ENCODE results near the gene ALAS1. TPM values are rescaled to one million over a fixed set of nuclear protein-coding genes. Genes with fewer than 3 reads are reported as not detected.
"Not testable (repeated sequence)": the region's sequence is repeated elsewhere in the genome, so short reads cannot be mapped to it uniquely, and the experiment has no call there.

Gene ALAS1
- polyA plus RNA-seq (2013, experiment 1 of 2; ENCODE audit: insufficient read length), result 30.4 TPM
- 27.9 TPM for polyA plus RNA-seq (2013, experiment 2 of 2; ENCODE audit: insufficient read length)

DNA sequence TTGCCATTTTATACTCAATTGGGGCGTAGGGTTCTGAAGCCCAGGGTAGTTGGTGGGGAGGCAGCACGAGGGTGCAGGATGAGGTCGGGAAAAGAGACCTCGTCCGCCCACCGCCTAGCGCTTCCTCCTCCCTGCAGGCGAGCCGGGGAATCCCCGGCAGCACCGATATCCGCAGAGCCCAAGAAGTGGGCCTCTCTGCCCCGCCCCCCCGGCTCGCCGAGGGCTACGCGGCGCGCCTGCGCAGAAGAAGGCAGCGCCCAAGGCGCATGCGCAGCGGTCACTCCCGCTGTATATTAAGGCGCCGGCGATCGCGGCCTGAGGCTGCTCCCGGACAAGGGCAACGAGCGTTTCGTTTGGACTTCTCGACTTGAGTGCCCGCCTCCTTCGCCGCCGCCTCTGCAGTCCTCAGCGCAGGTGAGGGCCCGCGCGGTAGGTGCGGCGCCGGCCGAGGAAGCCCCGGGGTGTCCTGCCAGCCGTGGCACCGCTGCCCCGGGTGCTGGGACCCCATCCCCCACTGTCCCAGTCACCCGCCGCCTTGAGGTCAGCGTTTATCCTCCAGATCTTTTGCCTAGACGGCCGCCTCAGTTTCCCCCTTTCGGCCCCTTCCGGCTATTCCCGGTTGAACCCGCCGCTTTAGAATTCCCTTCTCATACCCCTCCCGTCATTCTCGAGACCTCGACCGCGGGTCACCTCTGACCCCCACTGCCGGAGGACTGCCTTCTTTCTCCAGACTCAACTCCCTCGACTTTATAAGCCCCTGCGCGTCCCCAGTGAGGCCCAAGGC is at the start of gene ALAS1:
Gene ALAS1 (plus strand): TSS at position 319 of the 784 bp plus-strand sequence. CDS start 1,082 bp downstream, outside the sequence.
- peak; percentile 86 for DNase-seq

DNA sequence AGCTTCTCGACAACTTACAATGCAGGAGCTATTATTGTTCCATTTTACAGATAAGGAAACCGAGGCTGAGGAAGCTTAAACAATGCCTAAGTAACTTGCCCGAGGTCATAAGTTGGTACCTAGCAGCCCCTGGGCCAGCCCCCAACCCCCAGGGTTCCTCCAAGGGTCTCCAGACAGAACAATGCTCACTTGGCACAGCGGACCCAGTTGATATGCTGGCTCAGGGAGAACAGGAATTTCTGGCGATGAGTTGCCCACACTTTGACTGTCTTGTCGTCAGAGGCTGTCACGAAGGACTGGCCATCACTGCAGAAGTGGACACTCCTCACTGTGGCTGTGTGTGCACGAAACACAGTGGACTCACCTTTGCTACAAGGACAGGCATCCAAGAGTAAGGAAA is 48.9 kb upstream of the ALAS1 start:
- DNase-seq, result no peak

DNA sequence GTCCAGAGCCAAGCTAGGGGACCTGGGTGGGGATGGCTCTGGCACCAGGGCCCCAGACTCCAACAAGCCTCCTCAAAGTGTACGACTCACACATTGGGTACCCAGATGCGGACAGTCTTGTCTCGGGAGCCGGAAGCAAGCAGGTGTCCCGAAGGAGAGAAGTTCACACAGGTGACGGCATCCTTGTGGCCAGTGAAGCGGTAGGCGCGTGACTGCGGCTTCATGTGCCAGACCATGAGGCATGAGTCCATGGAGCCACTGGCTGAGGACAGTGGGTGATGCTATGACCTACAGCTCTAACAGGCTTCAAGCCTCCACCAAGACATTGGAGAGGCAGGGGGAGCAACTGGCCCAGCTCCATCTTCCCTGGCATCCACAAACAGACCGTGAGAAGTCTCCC is 48.2 kb upstream of the ALAS1 start:
- no peak for DNase-seq

DNA sequence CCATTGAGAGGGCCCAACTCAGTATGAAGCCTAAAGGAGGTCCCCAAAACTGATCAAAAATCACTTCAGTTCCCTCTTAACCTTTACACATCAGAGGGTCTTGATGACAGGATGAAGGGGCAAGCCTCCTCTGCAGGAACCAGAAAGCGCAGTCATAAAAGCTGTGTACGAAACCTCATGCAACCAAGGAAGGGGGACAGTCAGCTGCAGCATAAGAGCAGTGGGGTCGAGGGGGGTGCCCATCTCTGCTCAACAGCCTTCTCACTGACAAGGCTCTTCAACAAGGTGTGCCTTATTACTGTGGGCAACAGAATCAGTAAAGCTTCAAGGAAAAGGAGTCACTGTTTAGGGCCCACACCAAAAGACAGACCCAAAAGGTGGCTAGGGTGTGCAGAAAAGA is 47.6 kb upstream of the ALAS1 start:
- no peak for DNase-seq

DNA sequence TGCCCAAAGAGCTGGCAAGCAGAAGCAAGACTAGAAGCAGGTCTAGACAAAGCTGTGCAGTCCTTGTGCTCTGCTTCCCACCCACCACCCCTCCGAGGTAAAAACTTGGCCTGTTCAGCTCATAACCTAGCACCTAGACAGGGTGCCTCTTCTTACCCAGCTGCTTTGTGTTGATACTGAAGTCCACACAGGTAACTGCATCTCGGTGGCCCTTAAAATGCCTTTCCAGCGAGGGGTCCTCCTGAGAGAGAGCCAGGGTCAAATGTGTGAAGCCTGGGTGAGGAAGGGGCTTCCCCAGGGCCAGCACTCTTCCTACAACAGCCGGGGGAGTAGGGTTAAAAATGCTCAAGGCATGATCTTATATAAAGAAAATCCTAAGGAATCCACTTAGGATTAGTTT is 47.1 kb upstream of the ALAS1 start:
- DNase-seq, result no peak

DNA sequence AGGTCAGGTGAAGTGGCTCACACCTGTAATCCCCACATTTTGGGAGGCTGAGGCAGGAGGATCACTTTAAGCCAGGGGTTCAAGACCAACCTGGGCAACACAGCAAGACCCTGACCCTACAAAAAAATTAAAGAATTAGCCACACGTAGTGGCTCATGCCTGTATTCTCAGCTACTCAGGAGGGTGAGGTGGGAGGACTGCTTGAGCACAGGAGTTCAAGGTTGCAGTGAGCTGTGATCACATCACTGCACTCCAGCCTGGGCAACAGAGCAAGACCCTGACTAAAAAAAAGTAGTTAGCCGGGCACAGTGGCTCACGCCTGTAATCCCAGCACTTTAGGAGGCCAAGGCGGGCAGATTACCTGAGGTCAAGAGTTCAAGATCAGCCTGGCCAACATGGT is 46.0 kb upstream of the ALAS1 start:
- not testable (repeated sequence) for DNase-seq

DNA sequence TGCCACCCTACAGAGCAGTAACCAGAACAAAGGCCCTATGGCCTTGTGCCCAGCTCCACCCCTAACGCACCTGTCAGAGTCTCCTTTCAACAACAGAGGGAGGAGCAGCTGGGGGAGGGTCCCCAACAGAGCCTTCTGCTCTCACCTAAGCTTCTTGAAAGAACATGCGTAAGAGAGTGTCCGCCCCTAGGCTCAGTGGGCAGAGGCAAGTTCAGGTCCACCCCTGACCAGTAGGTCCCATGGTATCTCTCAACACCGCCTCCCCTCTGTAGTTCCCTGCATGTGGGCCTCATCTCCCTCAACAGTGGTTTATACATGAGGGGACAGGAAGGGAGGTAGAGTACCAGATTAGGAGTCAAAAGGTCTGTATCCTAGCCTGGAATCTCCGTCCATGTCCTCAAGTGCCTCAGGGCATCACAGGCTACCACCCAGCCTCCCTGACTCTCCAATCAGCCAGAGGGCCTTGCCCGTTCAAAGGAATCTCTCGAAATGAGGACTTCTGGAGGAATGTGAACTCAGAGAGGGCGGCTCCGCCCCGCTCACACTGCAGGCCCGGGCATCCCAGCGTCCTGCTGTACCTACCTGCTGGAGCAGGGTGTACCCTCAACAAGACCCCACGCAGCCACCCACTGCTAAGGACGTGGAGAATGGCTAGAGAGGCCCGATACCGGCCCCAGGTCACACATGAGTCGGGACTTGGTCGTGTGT is 44.4 kb upstream of the ALAS1 start:
- peak; percentile 61 for DNase-seq

DNA sequence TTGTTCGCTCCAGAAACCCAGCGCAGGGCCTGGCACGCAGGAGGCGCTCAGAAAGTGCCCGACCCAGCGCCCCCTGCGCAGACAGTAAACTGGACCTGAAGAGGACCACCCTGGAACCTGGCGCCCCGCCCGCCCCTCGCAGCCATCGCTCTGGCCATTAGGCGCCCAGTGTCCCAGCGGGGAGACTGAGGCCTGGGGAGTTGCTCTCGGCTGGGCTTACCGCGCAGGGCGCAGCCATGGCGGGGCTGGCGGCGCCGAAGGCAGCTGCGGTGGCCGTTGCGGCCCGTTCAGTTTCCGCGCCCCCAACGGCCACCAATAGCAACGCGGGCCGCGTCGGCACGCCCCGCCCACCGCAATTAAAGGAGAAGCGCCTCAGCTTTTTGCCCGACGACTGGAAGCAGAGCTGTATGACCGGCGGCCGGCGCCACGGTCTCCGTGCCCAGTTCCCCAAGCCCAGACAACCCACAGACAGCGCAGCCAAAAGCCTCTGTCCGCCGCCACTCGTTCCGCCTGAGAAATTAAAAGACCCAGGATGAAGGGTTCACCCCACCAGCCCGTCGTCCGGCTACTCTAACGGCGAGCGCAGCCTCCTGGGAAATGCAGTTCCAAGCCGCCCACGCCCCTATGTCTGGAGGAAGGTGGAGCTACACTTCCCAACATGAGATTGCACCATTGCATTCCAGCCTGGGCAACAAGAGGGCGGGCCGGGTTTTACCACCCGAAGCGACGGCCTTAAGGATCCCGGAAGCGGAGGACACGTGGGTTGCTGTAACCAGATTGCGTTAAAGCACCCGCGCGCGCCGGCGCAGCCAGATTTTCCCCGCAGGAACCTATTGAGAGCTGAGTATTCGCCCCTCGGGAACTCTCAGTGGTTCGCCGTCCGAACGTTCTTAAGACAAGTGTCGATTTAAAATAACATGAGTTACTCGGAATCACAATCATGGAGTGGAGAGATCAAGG is 43.5 kb upstream of the ALAS1 start, which contains the start of gene POC1A:
Gene POC1A (minus strand): TSS at position 289 of the 960 bp plus-strand sequence. CDS start 51 bp downstream, at position 238.
- DNase-seq, result peak; percentile 99

DNA sequence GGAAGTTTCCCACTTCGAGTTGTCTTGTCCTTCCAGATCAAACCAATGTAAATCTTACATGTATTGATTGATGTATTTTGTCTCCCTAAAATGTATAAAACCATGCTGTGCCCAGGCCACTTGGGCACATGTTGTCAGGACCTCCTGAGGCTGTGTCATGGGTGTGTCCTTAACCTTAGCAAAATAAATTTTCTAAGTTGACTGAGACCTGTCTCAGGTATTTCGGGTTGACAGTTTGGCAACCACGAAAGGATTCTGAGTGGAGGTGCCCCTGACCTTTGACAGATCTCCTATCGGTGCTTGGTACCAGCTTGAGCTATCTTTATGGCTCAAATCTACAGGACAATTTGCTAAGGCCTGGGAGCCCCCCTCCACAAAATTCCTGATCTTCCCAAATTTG is 42.0 kb upstream of the ALAS1 start:
- no peak for DNase-seq

DNA sequence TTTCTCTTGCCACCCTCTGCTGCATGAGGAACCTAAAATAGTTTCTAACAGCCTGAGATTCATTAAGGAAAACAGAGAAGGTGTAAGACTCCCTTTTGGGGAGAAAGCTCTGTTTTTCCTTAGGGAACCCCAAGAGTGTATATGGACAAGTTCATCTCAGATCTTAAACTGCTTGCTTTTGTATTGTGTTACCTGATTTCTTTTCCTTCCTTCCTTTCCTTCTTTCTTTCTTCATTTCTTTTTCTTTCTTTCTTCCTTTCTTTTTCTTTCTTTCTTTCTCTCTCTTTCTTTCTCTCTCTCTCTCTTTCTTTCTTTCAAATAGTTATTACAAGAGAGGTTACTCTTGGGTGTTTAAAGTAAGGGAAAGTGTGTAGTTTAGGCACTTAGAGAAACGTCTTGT is 38.5 kb upstream of the ALAS1 start:
- DNase-seq, result no peak

DNA sequence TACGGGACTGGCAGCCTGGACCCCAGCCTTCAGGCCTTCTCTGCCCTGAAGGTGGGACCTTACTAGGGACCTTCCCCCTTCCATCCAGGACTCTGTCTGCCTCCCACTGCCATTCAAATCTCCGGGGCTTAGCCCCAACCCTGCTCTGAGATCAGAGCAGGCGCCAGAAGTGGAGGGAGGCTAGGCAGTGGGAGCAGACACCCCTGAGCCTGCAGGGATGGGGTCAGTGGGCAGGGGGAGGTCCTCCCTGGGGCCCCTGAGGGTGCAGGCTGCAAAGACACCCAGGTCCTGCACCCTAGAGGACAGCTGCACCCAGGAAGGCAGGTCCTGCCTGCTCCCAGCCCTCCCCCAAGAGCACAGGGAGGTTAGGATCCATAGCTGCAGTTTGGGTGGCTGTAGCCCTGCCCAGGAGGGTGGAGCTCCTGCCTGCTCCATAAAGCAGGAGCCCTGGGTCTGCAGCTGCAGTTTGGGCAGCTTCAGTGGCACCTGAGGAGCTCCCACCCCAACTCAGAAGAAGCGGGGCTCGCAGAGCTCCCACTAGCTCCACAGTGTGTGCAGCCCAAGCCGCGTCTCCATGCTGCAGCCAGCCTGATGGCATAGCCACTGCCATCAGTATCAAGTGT is 35.6 kb upstream of the ALAS1 start:
- no peak for DNase-seq

DNA sequence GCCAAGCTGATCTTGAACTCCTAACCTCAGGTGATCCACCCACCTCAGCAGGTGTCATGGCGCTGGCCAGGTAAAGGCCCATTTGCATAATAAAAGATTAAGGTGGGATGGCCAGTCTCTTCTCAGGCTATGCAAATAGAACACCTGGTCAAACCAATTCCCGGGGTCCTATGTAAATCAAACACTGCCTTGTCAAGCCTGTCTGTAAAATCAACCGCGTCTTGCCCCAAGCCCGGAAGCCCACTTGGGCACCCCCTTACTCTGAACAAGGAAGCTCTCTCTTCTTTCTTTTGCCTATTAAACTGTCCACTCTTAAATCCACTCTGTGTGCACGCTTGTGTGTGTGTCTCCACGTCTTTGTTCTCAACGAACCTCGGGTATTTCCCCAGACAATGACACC is 30.7 kb upstream of the ALAS1 start:
- no peak for DNase-seq

DNA sequence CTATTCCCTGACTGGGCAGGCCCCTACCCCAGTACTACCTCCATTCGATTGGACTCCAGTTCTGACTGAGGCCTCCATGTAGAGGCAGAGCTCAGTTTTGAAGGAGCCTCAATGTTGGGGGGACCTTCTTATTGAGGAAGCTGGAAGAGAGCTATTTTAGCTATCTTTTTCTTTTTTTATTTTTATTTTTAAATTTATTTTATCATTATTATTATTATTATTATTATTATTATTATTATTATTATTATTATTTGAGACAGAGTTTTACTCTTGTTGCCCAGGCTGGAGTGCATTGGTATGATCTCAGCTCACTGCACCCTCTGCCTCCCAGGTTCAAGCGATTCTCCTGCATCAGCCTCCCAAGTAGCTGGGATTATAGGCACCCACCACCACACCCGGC is 27.7 kb upstream of the ALAS1 start:
- not testable (repeated sequence) for DNase-seq

DNA sequence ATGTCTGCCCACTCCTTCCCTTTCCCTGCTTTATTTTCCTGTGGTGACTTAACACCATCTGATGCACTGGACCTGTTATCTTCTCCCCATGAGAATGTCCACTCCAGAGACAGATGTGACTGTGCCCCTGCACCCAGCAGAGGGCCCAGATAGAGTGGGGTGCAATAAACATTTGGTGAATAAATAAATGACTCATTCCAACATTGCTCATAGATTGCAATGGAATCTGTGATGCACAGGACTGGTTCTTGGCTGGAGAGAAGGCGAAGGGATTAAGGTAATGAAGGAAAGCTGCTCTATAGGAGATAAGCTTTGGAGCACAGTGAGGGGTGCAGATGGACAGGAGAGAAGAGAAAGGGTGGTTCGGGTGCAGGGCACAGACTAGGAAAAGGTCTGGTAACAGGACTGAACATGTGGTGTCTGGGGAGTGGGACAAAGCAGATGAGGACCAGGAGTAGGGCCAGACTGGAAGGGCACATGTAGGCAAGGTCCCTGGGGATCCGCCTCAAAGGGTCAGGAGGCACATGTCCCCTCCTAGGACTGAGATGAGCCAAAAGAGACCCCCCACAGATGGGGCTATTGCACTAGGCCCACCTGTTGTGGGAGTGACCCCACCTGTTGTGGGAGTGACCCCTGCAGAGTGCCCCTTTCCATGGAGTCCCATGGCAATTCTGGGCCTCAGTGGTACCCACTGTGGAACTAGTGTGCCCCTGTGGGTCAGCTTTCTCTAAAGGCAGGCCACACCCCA is 26.3 kb upstream of the ALAS1 start:
- peak; percentile 35 for DNase-seq

DNA sequence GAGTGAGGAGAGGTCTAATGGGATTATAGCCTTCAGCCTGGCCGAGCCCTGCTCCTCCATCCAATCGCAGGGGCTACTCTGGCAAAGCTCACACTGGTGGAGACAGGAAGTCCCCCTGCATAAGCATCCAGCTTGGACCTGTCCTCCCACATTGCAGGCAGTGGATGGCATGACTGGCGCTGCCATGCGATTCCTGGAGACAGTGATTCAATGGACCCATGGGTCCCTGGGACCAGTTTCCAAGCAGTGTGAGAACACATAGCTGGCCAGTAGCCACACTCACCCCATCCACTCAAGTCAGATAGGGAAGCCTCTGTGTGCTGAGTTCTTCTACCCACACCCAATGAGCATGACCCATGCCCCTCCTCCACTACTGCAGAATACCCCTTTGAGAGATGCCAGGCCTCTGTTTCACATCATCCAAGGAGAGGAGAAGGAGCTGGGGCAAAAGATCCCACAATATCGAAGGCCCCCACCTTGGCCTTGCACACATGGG is 25.6 kb upstream of the ALAS1 start:
- DNase-seq, result no peak

DNA sequence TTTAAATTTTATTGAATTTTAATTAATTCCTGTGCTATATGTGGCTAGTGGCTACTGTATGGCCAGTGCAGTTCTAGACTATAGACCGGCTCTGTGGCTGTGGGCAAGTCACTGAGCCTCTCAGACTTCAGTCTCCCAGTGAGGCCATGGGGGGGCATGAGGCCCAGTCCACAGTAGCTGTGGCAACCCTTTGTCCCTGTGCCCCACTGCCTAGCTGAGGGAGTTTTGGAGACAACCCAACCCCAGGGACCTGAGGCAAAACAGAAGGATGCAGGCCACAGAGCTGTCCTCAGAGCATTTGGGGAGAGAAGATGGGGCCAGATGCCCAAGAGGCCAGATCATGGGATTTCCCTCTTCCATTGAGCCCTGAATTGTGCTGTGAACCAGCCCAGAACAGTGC is 24.9 kb upstream of the ALAS1 start:
- no peak for DNase-seq

DNA sequence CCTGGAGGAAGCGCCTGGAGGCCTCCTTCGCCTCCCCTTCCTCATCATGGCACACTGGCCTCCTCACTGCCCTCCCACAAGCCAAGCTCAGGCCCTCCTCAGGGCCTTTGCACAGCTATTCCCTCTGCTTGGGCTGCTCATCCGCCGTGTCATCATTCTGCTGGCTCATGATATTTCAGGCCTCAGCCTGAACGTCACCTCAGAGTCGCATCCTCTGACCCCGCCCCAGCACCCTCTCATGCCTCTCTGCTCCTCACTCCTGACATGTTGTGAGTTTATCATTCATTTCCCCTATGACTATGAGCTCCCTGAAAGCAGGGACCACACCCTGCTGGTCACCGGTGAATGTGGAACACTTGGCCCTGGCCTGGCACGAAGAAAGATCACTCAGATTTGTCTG is 23.1 kb upstream of the ALAS1 start:
- DNase-seq, result no peak

DNA sequence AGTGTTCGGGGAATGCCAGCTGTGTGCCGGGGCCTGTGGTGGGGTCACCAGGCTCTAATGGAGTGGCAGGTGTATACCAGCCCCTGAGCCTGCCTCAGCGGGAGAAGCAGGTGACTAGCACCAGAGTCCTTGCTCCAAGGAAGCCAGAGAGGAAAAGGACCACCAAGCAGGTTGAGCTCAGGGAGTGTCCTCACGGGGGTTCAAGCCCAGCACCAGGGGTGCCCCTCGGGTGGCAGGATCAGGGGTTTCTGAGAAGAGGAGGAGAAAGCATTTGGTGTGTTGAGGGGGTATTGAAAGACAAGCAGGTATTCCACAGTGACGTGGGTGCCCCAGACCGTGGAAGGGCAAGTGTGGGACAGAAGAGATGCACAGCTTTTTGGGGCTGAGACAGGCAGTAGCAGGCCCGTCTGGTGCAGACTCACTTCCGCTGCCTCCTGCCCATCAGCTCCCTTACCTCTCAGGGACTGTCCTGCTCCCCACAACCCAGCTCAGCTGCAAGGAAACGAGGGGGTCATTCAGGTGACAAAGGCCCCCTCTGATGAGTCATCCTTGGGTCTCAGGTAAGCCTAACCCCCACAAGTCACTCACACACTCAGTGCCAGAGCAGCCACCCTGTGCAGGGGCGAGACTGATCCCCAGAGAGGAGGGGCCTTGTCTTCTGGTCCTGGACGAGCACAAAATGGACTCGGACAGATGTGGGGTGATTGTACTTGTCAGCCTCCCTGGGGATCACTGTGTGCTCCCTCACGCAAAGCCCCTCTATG is 22.4 kb upstream of the ALAS1 start:
- DNase-seq, result no peak

DNA sequence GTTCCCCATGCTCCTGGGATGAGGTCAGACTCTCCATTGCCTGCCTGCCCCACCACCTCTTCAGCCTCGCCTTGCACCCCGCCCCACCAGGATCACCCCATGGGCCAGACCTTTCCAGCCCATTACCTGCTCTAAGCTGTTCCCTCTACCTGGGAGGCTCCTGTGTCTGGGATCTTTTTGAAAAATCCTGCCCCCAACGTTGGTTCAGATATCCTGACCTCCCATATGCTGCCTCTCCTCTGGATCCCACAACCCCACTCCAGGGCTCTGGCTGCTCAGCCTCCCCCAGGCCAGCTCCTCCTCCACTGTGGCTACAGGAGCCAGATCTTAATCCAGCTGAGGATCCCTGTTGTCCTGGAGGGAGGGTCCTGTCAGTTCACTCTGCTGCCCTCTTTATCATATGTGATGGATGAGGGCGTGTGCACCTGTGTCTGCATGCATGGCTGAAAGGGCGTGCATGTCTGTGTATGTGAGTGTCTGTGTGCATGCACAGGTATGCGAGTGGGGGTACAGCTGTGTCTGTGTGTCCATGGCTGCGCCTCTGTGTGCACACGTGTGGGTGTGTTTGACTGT is 21.7 kb upstream of the ALAS1 start:
- no peak for DNase-seq
